Transverse colon (tissue), 4 donors: ENCODE measurements around the gene DTYMK.

Experiments
- EP300 ChIP-seq: sonication (generic); formaldehyde crosslinking; IDR thresholded peaks from one replicate; pipeline ENCODE4 v1.6.1; 2017; ENCODE audit warnings: antibody characterized with exemption, low read depth
- POLR2A ChIP-seq: fragments of 450-650 bp; IDR thresholded peaks from one replicate; pipeline ENCODE4 v1.6.1; 2016; ENCODE audit warnings: antibody characterized with exemption, mild to moderate bottlenecking, moderate library complexity
- POLR2AphosphoS5 ChIP-seq, 3 donors: sonication (generic); formaldehyde crosslinking; IDR thresholded peaks; one replicate each; pipeline ENCODE4 v1.6.1; 2016; ENCODE audit warnings: antibody characterized with exemption in 3 of 3
- TF ChIP-seq, protein P1 (sequence below), 5 experiments: fragments of 200-600 bp in 3 of 5; fragments of 450-650 bp in 2 of 5; sonication (generic) in 3 of 5; IDR thresholded peaks; 1 replicate in 2 of 5; 2 replicates in 3 of 5; pipeline ENCODE4 v1.5.1; 2016 to 2017; ENCODE audit warnings: antibody characterized with exemption in 5 of 5, inconsistent platforms in 3 of 5, mild to moderate bottlenecking in 2 of 5, moderate library complexity in 1 of 5

DNA sequence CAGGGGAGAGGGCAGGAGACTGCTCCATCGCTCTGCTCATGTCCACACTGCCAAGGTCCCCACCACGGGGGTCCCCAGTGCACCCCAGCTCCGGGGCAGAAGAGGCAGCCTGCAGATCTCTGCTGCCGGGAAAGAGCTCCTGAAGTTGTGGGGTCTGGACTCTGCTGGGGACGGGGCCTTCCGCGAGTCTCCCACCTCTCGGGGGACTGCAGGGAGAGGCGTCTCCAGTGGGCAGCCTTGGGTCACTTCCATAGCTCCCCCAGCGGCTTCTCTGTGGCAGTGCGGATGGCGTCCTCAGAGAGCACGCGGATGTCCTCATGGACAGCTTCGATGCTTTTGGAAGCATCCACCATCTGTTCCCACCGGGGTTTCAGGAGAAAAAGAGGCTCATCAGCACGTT is 10.7 kb downstream of the DTYMK start:
- TF ChIP-seq, protein P1, sequence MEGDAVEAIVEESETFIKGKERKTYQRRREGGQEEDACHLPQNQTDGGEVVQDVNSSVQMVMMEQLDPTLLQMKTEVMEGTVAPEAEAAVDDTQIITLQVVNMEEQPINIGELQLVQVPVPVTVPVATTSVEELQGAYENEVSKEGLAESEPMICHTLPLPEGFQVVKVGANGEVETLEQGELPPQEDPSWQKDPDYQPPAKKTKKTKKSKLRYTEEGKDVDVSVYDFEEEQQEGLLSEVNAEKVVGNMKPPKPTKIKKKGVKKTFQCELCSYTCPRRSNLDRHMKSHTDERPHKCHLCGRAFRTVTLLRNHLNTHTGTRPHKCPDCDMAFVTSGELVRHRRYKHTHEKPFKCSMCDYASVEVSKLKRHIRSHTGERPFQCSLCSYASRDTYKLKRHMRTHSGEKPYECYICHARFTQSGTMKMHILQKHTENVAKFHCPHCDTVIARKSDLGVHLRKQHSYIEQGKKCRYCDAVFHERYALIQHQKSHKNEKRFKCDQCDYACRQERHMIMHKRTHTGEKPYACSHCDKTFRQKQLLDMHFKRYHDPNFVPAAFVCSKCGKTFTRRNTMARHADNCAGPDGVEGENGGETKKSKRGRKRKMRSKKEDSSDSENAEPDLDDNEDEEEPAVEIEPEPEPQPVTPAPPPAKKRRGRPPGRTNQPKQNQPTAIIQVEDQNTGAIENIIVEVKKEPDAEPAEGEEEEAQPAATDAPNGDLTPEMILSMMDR (IDR thresholded peaks at IDR 0.05): no peak
- TF ChIP-seq POLR2A (no peak), POLR2AphosphoS5 (IDR thresholded peaks at IDR 0.05) (no peak), EP300 (no peak)
